NB4 (cell line): ENCODE data around the gene TAF6.

Source experiments
- DNase-seq: peaks from one replicate; pipeline ENCODE4 v3.0.0; 2010; ENCODE audit warnings: low read depth
- H3K4me3 ChIP-seq: one replicate; pipeline ENCODE4 v1.5.1; 2011; ENCODE audit warnings: mild to moderate bottlenecking, low read depth, low read length, moderate library complexity
- MYC ChIP-seq: IDR thresholded peaks from 2 replicates; pipeline ENCODE4 v1.6.1; 2011; ENCODE audit warnings: low read depth, low read length
- POLR2A ChIP-seq: IDR thresholded peaks from 2 replicates; pipeline ENCODE4 v1.6.1; 2011; ENCODE audit warnings: mild to moderate bottlenecking; ENCODE audit not compliant: insufficient read length; ENCODE audit errors: extremely low read depth
- TF ChIP-seq, protein P1 (sequence below): IDR thresholded peaks from 2 replicates; pipeline ENCODE4 v1.6.1; 2011; ENCODE audit warnings: low read depth, low read length
- TF ChIP-seq, protein P2 (sequence below): IDR thresholded peaks from one replicate; pipeline ENCODE4 v1.5.1; 2012; ENCODE audit warnings: low read depth, low read length

TAF6 gene

DNA sequence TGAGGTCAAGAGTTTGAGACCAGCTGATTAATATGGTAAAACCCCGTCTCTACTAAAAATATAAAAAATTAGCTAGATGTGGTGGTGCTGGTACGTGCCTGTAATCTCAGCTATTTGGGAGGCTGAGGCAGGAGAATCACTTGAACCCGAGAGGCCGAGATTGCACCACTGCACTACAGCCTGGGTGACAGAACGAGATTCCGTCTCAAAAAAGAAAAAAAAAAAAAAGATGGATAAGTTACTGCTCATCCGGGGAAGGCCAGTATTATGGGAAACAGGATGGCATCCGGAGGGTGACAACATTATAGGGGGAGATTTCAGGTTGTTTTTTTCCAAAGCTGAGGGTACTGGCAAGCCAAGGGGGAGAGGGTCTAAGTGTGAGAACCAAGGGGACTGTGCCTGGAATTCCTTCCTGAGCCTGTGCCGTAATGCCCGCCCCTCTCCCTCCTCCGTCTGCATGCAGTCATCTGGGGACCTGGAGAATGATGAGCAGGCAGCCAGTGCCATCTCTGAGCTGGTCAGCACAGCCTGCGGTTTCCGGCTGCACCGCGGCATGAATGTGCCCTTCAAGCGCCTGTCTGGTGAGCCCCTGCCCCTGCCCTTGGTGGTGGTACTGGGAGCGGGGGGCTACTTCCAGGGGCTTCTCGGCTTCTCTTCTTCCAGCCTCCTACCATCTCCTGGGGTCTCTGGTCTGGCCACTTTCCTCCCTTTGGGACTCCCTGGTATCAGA, 33.9 kb upstream of the TAF6 start:
- no peak for DNase-seq
- TF ChIP-seq, protein P1, sequence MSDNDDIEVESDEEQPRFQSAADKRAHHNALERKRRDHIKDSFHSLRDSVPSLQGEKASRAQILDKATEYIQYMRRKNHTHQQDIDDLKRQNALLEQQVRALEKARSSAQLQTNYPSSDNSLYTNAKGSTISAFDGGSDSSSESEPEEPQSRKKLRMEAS = no peak
- TF ChIP-seq, protein P2, sequence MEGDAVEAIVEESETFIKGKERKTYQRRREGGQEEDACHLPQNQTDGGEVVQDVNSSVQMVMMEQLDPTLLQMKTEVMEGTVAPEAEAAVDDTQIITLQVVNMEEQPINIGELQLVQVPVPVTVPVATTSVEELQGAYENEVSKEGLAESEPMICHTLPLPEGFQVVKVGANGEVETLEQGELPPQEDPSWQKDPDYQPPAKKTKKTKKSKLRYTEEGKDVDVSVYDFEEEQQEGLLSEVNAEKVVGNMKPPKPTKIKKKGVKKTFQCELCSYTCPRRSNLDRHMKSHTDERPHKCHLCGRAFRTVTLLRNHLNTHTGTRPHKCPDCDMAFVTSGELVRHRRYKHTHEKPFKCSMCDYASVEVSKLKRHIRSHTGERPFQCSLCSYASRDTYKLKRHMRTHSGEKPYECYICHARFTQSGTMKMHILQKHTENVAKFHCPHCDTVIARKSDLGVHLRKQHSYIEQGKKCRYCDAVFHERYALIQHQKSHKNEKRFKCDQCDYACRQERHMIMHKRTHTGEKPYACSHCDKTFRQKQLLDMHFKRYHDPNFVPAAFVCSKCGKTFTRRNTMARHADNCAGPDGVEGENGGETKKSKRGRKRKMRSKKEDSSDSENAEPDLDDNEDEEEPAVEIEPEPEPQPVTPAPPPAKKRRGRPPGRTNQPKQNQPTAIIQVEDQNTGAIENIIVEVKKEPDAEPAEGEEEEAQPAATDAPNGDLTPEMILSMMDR = no peak
- TF ChIP-seq POLR2A (no peak), MYC (no peak)
- H3K4me3 ChIP-seq = no peak overlapping the region

DNA sequence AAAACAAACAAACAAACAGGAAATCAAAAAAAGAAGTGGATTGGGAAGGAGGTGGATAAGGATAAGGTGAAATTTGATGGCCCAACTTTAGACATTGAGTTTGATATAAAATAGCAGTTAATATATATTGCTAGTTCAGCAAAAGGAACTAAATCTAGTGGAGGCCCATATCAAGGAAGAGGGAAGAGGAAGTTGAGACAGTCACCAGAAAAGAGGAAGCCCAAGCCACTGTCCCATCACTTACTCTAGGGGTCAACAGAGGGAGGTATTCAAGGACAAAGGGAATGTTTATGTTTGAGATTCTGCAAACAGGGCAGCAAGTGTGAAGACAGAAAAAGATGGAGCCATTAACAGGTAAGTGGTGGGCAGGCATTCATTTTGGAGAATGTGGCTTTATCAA, 33.2 kb upstream of the TAF6 start:
- TF ChIP-seq, protein P2 = peak; percentile 26
- no peak for TF ChIP-seq POLR2A
- TF ChIP-seq MYC = 0 out of 2 replicates have a peak, but pooled peaks have one; percentile 25
- TF ChIP-seq, protein P1 = peak; percentile 50
- peak; percentile 88 for DNase-seq

DNA sequence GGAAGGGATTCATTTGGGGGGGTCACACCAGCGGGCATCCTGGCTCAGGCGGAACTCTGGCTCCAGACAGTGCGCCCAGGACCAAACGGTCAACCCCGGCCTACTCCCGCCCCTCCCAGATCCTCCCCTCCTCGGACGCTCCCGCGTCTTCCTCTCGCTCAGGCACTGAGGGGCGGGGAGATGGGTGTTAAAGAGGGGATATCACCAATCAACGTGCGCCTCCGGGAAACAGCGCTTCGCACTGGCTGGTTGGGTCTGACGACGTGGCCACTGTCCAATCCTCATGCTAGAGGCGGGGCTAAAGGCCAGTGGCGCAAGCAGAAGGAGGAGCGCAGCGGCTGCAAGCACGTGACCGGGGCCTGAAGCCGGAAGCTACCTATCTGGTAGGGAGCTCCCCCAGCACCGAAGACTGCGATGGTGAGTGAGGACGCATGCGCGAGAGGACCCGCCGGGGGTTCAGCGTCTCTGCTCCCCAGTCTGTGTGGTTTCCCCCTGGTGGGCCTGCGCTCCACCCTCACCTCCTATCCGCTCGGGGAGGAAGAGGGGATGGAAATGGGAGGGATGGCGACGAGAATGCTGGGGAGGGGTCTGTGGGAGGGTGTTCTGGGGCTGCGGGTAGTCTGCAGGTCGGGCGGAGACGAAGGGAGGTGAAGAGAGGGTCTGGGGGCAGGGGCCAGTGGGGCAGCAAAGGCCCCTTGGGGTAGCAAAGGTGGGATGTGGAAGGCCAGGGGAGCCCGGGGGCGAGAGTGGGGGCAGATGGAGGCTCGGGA, 29.6 kb upstream of the TAF6 start, which contains the start of gene LAMTOR4:
Gene LAMTOR4 (plus strand): TSS at position 360 of the 770 bp plus-strand sequence. CDS start 55 bp downstream, at position 415.
- TF ChIP-seq, protein P2 = no peak
- TF ChIP-seq MYC (peak; percentile 93), POLR2A (peak; percentile 87)
- TF ChIP-seq, protein P1 = peak; percentile 100
- DNase-seq = peak; percentile 100
- H3K4me3 ChIP-seq = peak within 1 kb of the TSS; percentile 87

More for the DNA sequence above, 33.2 kb upstream of the TAF6 start:
- H3K4me3 ChIP-seq = no peak overlapping the region

DNA sequence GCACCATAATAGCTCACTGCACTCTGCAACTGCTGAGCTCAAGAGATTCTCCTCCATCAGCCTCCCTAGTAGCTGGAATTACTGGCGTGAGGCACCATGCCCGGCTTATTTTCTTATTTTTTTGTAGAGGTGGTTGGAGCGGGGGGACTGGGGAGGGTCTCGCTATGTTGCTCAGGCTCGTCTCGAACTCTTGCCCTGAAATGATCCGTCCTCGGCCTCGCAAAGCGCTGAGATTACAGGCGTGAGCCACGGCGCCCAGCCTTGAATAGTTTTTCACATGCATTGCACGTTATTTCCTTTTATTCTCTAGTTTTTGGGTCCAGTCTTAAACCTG, 29.0 kb upstream of the TAF6 start:
- TF ChIP-seq POLR2A = no peak
- TF ChIP-seq, protein P2 = no peak
- TF ChIP-seq, protein P1 = no peak
- no peak for TF ChIP-seq MYC
- H3K4me3 ChIP-seq = peak overlapping the region; percentile 22
- DNase-seq = no peak

DNA sequence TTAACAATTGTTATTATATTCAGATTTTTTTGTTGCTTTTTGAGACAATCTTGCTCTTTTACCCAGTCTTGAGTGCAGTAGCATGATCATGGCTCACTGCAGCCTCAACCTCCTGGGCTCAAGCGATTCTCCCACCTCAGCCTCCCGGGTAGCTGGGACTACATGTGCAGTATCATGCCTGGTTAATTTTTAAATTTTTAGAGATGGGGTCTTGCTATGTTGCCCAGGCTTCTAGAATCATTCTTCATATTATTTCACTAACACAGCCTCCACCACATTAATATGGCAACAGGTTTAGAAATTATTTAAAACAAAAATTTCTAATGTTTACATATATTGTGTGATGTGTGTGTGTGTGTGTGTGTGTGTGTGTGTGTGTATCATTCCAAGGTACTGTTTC, 28.1 kb upstream of the TAF6 start:
- no peak for DNase-seq
- H3K4me3 ChIP-seq = no peak overlapping the region
- TF ChIP-seq, protein P2 = no peak
- TF ChIP-seq POLR2A (no peak), MYC (no peak)
- TF ChIP-seq, protein P1 = no peak
